Testis (tissue), 3 donors: Measurements from ENCODE around the gene CNPY4. TPM values are rescaled to one million over a fixed set of nuclear protein-coding genes. Genes with fewer than 3 reads are reported as not detected.
A peak's percentile ranks its signal among the peaks of the same experiment; 100 is the strongest.

Source experiments
- DNase-seq: peaks from one replicate; pipeline ENCODE4 v3.0.0-alpha.2; 2019
- H3K27ac ChIP-seq, 2 donors: fragments of 200-600 bp; sonication (generic); one replicate each; pipeline ENCODE4 v1.5.1; 2019
- H3K27me3 ChIP-seq: fragments of 200-600 bp; sonication (generic); one replicate; pipeline ENCODE4 v1.5.1; 2019
- H3K36me3 ChIP-seq: fragments of 200-600 bp; sonication (generic); one replicate; pipeline ENCODE4 v1.5.1; 2017; ENCODE audit warnings: low read depth; ENCODE audit errors: missing control alignments
- H3K4me1 ChIP-seq: fragments of 200-600 bp; sonication (generic); one replicate; pipeline ENCODE4 v1.5.1; 2019
- H3K4me3 ChIP-seq, 2 donors: fragments of 200-600 bp; sonication (generic); one replicate each; pipeline ENCODE4 v1.5.1; 2017 to 2019
- H3K9me3 ChIP-seq: fragments of 200-600 bp; sonication (generic); one replicate; pipeline ENCODE4 v1.5.1; 2017
- POLR2A ChIP-seq: fragments of 450-650 bp; IDR thresholded peaks from one replicate; pipeline ENCODE4 v1.6.1; 2017; ENCODE audit warnings: antibody characterized with exemption, mild to moderate bottlenecking, moderate library complexity
- WGBS, 2 donors: methylation state at CpG; one replicate each; pipeline ENCODE4 v1.1.5; 2018; 5-methylcytosine and 5-hydroxymethylcytosine counted together
- intact Hi-C: fragments of 100-400 bp; cut with DNase I; formaldehyde crosslinking; loops from one replicate; pipeline ENCODE4 v1.15.1; 2023; ENCODE audit warnings: low total_unique reads
- polyA plus RNA-seq: library from polyadenylated mRNA; stranded (reverse); fragments of 350-450 nt; fragmentation: Illumina TruSeq; extraction: RNeasy Lipid Tissue Mini Kit (QIAGEN cat#74804); gene quantifications from one replicate; pipeline ENCODE4 v1.2.3, GENCODE V29; 2014; ENCODE audit warnings: low read depth, low replicate concordance; ENCODE audit not compliant: insufficient read depth
- total RNA-seq, 2 donors: library from RNA; depleted of rRNA; stranded (reverse); fragments of >200 nt; gene quantifications; one replicate each; pipeline ENCODE4 v1.2.3, GENCODE V29; 2016
- TF ChIP-seq, protein P1 (sequence below), 3 experiments: fragments of 450-650 bp in 2 of 3; fragments of 200-600 bp in 1 of 3; sonication (generic) in 1 of 3; IDR thresholded peaks; one replicate each; pipeline ENCODE4 v1.5.1; 2016 to 2019; ENCODE audit warnings: antibody characterized with exemption in 3 of 3, mild to moderate bottlenecking in 2 of 3, moderate library complexity in 1 of 3

CNPY4 gene
- total and polyA plus RNA-seq, 3 donors from 2014 or later = 14.3 to 22.2 (median 19.3) TPM

DNA sequence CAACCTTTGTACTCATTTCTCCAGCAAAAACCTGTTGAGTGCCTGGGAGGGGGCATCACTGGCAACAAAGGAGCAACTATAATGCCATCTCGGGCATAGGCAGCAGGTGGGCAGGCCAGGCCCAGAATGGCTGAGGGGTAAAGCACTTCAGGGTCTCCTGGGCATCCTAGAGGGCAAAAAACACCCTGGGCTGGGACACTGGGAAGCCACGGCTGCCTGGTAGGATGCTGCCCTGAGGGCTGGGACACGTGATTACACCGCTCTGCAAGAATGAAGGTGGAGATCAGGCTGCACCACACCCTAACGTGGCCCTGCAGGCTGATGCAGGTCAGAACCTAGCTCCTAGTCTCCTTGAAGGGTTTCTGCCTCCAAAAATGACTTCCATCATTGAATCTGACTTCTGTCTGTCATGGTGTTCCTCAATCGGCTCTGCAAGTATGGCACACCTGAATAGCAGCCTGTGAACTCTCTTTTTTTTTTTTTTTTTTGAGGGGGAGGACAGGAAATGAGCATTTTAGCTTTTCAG is 43.6 kb downstream of the CNPY4 start:
- intact Hi-C loops = no loop called here
- Histone ChIP-seq H3K4me3 (no peak overlapping the region), H3K4me1 (peaks cover 5% of the 10 kb centered on the region), H3K27me3 (no peaks in the 10 kb centered on the region), H3K36me3 (no peaks in the 10 kb centered on the region), H3K9me3 (no peaks in the 10 kb centered on the region), H3K27ac (no peak overlapping the region)
- TF ChIP-seq, protein P1, sequence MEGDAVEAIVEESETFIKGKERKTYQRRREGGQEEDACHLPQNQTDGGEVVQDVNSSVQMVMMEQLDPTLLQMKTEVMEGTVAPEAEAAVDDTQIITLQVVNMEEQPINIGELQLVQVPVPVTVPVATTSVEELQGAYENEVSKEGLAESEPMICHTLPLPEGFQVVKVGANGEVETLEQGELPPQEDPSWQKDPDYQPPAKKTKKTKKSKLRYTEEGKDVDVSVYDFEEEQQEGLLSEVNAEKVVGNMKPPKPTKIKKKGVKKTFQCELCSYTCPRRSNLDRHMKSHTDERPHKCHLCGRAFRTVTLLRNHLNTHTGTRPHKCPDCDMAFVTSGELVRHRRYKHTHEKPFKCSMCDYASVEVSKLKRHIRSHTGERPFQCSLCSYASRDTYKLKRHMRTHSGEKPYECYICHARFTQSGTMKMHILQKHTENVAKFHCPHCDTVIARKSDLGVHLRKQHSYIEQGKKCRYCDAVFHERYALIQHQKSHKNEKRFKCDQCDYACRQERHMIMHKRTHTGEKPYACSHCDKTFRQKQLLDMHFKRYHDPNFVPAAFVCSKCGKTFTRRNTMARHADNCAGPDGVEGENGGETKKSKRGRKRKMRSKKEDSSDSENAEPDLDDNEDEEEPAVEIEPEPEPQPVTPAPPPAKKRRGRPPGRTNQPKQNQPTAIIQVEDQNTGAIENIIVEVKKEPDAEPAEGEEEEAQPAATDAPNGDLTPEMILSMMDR (IDR thresholded peaks at IDR 0.05) = no peak
- no peak for TF ChIP-seq POLR2A
- 79 to 82% methylated on average over 6 of the region's 6 CpGs for WGBS, 2 donors
- DNase-seq = no peak

- WGBS, 2 donors = 80 to 87% methylated on average over 5 of the region's 5 CpGs
- Histone ChIP-seq H3K27me3 (no peaks in the 10 kb centered on the region), H3K36me3 (no peaks in the 10 kb centered on the region), H3K4me1 (peaks cover 7% of the 10 kb centered on the region), H3K4me3 (no peak overlapping the region), H3K9me3 (no peaks in the 10 kb centered on the region), H3K27ac (no peak overlapping the region)
- no peak for DNase-seq
- intact Hi-C loops = no loop called here
- TF ChIP-seq POLR2A = no peak
- TF ChIP-seq, protein P1 (IDR thresholded peaks at IDR 0.05) = no peak
Measured at GRCh38 chr7:100163871-100164270, 44.4 kb downstream of the CNPY4 start.

- intact Hi-C loops = no loop called here
Measured at GRCh38 chr7:100166317-100166940, 47.0 kb downstream of the CNPY4 start.

GRCh38 chr7:100166970-100167911 is 47.8 kb downstream of the CNPY4 start:
- no peak for DNase-seq
- H3K27ac ChIP-seq = peak overlapping the region in 1 of 2 donors; percentile 89
- no peak for TF ChIP-seq POLR2A
- TF ChIP-seq, protein P1 (IDR thresholded peaks at IDR 0.05) = no peak
- H3K36me3 ChIP-seq = no peaks in the 10 kb centered on the region
- H3K9me3 ChIP-seq = no peaks in the 10 kb centered on the region
- no peak overlapping the region for H3K4me3 ChIP-seq
- H3K4me1 ChIP-seq = peaks cover 15% of the 10 kb centered on the region
- intact Hi-C loops = no loop called here
- H3K27me3 ChIP-seq = no peaks in the 10 kb centered on the region
- 52 to 57% methylated on average over 11 to 14 of the region's 14 CpGs for WGBS, 2 donors

More at GRCh38 chr7:100166317-100166940, 47.0 kb downstream of the CNPY4 start:
- Histone ChIP-seq H3K9me3 (no peaks in the 10 kb centered on the region), H3K36me3 (no peaks in the 10 kb centered on the region), H3K4me3 (no peak overlapping the region), H3K27ac (no peak overlapping the region), H3K27me3 (no peaks in the 10 kb centered on the region), H3K4me1 (peaks cover 10% of the 10 kb centered on the region)
- no peak for DNase-seq
- TF ChIP-seq POLR2A = no peak
- TF ChIP-seq, protein P1 (IDR thresholded peaks at IDR 0.05) = no peak
- 86 to 87% methylated on average over 8 to 16 of the region's 16 CpGs for WGBS, 2 donors
